ENCODE results near the gene RAB23.

Gene RAB23

GRCh38 chr6:57177545-57178265 is 44.4 kb downstream of the RAB23 start:
- DNase-seq = no peak

GRCh38 chr6:57174511-57174907 is 47.6 kb downstream of the RAB23 start:
- DNase-seq = no peak

GRCh38 chr6:57173886-57174510 is 48.1 kb downstream of the RAB23 start:
- peak in 2 of 3 donors; percentile 15 to 20 for DNase-seq

DNA sequence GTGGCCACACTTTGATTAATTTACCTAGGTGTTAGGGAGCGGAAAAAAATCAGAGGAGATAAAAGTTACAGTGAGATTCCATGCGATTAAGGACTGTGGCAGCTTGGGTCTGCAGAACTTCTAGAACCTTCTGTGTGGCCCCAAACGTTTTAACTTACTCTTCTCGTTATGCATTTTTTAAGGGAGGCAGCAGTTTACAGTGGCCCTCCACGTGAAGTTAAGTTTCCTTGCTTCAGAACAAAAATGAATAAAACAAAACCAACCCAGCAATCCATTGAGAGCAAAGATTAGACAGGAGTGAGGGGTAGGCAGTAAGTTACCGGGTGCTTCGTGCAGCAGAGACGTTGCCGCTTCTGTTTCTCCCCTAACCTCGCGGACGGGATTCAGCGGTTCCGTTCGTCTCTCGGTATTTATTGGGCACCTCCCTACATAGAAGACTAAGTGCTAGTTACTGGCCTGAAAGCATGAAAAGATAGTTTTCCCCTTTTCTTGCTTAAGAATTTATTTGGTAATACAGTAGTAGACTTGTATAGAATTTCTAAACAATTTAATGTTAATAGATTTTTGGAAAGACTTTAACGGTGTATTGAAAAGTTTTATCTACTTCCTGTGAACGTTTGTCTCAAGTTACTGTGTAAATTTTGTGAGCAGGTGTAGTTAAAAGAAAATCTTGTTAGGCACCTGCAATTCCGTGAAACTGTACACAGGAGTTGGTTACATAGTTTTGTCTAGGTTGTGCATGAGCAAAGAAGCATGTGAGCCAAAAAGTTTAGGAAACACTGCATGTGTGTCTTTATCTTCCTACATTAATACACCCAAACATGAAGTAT is 48.8 kb downstream of the RAB23 start:
- peak in 2 of 3 donors; percentile 21 to 28 for DNase-seq

- DNase-seq = peak; percentile 84 to 93 (median 85)
These were observed 49.7 kb downstream of the RAB23 start, which contains the start of gene BAG2 for GRCh38 chr6:57172136-57173055. Gene BAG2 (plus strand): TSS chr6:57172326. CDS start chr6:57172698, 372 bp downstream.

DNA sequence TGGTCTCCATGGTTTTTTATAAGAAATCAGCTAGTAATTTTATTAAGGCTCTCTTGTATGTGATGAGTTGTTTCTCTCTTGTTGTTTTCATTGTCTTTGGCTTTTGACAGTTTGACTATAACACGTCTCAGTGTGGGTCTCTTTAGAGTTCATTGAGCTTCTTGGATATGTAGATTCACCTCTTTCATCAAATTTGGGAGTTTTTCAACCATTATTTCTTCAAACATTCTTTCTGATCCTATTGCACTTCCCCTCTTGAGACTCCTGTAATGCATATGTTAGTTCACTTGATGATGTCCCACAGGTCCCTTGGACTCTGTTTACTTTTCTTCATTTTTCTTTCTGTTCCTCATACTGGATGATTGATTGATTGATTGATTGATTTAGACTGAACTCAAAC is 57.0 kb downstream of the RAB23 start:
- no peak for DNase-seq

DNA sequence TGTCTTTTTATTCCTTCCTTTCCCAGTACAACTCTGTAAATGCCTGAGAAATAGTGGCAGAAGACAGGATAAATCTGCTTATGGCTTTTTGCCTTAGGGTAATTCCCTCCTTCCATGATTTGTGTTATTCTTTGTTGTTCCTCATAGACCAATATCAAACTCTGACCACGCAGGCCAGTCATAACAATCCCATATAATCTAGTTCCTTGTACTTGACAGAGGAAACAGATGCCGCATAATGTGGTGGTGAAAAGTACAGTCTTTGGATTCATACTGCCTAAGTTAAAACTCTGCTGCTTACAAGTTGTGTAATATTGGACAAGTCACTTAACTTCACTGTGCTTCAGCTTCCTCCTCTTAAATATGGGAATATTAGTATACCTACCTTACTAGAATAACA is 58.2 kb downstream of the RAB23 start:
- DNase-seq = peak in 1 of 3 donors; percentile 7

DNA sequence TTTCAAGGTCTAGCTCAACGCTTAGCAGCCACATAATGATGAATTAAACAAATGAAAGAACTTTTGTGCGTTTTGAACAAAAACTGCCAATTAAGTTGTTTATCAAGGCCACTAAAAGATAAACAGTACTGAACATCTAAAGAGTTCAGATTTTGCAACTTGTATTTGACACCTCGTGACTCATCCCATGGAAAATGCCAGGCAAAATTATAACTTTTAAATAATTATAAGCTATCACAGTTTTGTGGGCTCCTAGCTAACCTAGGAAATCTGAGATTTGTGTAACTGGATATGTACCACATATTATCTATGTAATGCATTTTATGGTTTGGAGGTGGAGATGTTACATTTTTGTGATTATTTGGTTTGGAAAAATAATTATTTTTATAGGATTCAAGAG is 59.6 kb downstream of the RAB23 start:
- DNase-seq = no peak

DNA sequence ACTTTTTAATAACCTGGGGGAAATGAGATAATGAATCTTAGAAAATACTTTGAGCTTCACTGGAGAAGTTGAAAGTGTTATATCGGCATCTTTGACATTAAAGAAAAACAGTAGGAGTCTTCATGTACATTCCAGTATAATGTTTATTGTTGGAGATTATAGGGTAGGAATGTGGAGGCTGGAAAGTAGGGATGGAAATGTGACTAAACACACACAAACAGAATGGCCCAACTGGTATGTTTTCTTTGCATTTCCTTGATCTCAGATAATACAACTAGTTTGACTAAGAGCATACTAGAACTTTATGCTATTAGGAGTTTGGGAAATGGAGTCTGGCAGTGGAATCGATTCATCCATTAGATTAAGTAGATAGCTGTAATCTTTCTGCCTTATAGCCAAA is 60.1 kb downstream of the RAB23 start:
- DNase-seq = no peak

- no peak for DNase-seq
These were observed 63.0 kb downstream of the RAB23 start for GRCh38 chr6:57159127-57159526.

- no peak for DNase-seq
These were observed 63.4 kb downstream of the RAB23 start for GRCh38 chr6:57158658-57159057.

DNA sequence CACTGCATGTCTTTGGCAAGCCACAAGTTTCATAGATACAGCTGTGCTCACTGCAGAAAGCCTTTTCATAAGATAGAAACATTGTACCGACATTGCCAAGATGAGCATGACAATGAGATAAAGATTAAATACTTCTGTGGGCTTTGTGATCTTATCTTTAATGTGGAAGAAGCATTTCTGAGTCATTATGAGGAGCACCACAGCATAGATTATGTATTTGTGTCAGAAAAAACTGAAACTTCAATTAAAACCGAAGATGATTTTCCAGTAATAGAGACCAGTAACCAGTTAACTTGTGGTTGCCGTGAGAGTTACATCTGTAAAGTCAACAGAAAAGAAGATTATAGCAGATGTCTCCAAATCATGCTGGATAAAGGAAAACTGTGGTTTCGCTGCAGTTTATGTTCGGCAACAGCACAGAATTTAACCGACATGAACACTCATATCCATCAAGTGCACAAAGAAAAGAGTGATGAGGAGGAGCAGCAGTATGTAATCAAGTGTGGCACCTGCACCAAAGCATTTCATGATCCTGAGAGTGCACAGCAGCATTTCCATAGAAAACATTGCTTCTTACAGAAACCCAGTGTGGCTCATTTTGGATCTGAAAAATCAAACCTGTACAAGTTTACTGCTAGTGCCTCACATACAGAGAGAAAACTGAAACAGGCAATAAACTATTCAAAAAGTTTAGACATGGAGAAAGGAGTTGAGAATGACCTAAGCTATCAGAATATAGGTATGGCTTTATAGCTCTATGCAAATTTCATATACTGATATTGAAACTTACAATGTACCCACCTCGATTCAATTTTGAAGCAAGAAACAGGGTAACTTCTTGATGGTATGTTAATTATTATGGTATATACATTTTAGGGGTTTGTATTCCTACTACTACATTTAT is 73.9 kb downstream of the RAB23 start:
- DNase-seq = no peak

DNA sequence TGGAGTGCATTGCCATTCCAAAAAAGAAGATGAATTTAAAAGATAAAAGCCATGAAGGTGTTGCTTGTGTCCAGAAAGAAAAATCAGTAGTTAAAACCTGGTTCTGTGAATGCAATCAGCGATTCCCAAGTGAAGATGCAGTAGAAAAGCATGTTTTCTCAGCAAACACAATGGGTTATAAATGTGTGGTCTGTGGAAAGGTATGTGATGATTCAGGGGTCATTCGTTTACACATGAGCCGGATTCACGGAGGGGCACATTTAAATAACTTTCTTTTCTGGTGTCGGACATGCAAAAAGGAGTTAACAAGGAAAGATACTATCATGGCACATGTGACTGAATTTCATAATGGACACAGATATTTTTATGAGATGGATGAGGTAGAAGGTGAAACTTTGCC is 74.7 kb downstream of the RAB23 start:
- DNase-seq = no peak

- DNase-seq = no peak
These were observed 78.4 kb downstream of the RAB23 start for GRCh38 chr6:57143690-57144089.

DNA sequence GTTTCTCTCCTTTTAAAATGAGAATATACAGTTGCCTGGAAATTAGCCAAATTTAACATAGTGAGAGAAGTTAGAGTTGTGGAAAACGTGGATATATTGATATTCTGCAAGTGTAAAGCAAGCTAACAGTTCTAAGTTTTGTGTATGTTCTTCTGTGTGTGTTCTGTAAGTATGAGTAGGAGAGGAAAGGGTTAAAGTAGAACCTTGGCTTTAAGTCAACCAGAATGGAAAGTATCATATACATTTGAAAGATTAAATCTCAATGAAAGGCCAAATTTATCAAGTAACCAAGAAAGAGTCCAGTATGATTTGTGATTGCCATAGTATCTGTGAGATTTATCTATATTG is 80.0 kb downstream of the RAB23 start:
- DNase-seq = no peak

GRCh38 chr6:57141451-57142177 is 80.5 kb downstream of the RAB23 start:
- no peak for DNase-seq

- DNase-seq = no peak
These were observed 84.1 kb downstream of the RAB23 start for GRCh38 chr6:57138026-57138425.

DNA sequence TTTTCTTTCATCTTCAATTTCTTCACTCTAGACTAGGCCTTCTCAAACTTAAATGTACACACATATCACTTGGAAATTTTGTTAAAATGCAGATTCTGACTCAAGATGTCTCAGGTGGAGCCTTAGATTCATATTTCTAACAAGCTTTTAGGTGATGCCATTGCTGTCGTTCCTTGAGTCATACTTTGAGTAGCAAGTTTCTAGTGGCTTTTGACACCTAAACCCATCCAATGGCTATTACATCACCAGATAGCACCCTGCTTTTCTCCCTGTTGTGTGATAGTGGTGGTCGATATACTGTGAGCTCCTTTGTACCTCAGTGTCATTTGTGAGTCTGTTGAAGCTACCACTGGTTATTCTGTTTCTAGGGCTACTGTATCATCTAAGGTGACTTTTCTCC is 84.8 kb downstream of the RAB23 start:
- DNase-seq = no peak

Data from suppressor macrophage treated with lipopolysaccharide for 1 hour (primary cell).